ENCODE measurements around the gene CETN1.

Gene CETN1

DNA sequence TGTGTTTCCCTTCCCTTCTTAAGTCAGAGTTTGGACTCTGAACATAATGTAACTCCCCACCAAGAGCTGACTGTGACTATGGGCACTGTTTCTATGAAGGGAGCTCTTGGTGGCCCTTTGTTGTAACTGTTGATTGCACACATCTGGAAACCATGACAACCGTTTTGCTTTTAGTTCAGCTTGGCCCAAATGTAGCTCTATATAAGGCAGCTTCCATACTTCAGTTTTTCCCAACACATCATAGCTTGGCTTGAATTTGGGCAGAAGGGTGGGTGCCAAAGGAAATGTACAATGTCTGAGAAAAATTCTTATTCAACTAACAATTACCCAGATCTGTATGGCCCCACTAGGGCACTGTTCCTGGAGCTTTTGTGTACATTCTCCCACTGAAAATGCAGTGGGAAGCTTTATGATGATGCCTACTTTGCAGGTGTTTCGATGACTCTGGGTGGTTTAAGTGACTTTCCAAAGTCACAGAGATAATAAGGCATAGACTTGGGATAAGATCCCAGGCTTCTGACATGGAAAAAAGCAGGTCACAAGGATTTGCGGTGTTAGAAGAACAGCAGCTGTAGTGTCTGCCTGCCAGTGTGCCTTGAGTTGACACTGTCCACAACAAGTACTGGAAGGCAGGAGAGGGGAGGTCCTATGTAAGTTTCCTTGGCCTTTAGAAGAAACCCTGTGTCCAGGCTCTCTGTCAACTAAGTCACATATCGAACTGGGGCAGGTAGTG lies 2.4 kb upstream of the CETN1 start:
- DNase-seq: no peak

DNA sequence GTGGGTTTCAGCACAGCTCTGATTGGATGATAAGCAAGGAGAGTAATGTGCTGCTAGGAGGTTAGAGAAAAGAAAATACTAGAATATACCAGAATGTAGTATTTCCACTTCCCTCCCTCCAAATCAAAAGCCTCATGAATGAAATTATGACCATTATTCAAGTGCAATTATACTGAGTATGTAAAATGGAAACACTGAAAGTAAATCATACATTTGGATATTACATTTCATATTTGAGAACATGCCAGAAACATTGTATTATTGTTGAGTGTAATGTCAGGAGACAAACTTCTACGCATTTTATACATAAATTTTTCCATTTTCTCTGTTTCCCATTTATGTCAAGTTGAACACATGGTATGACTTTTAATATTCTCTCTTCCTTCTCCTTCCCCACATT lies 942 bp upstream of the CETN1 start:
- no peak for DNase-seq

DNA sequence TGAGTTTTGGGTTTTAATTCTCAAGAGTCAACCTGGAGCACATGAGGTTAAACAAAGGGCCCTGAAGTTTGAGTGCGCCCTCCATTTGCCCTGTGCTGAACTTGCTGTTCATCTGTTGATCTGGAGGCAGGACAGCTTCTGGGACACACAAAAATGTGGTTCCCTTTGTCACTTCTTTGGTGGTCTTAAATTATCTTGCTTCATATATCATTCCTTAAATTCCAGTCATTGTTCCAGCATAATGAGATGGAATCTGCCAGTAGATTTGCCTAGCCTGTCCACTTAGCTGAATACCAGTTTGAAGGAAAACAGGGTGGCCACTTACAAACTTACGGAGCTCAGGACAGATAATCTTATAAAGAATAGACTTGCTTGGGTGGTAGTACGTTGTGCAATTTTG lies 916 bp downstream of the CETN1 start:
- no peak for DNase-seq

DNA sequence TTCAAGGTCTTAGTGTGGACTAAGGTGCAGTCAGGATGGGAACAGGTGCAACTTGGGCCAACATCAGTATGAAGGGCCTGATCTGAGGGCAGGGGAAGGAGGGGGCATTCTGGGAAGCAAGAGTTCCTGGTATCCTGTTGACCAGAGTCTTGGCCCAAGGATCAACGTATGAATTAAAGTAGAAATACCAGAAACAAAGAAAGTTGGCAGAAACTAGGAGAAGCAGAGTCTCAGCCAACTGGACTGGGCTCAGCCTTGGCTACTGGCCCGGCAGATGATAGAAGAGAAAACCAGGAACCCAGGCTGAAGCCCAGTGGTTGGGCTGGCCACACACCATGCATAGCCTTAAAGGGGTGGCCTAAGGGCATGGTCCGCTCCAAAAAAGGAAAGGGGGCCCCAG lies 2.3 kb downstream of the CETN1 start:
- no peak for DNase-seq

DNA sequence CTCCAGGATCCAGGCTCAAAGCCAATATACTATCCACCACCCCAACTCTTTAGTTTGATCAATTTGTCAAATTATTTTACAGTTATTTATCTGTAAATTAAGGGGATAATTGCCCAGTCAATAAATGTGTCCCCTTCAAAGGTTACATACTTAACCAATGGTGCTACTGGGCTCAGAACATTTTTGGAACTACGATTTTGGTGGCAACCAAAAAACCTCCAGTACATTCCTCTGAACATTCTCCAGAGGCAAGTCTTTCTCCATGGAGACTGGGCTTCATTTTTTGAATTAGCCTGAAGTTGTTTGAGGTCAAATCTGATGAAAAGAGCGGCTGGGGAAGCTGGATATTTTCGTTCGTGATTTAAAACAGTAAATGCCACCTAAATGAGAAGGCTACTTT lies 14.9 kb downstream of the CETN1 start:
- DNase-seq: no peak

DNA sequence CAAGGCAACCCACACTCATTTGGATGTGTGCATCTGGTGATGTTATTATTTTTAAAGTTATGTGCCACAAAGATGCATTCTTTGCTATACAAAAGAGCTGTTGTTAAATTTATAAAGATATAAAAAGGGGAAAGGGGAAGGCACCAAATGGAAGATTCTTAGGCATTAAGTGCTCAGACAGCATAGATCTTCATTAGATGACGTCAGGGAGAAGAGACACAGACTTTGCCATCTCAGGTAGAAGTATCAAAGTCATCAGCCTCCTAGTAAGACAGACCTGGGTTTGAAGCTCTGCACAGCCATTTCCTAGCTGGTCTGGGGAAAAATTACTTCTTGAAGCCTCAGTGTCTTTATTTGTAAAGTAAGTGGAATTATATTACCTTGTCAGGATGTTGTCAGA lies 15.4 kb downstream of the CETN1 start:
- DNase-seq: no peak

DNA sequence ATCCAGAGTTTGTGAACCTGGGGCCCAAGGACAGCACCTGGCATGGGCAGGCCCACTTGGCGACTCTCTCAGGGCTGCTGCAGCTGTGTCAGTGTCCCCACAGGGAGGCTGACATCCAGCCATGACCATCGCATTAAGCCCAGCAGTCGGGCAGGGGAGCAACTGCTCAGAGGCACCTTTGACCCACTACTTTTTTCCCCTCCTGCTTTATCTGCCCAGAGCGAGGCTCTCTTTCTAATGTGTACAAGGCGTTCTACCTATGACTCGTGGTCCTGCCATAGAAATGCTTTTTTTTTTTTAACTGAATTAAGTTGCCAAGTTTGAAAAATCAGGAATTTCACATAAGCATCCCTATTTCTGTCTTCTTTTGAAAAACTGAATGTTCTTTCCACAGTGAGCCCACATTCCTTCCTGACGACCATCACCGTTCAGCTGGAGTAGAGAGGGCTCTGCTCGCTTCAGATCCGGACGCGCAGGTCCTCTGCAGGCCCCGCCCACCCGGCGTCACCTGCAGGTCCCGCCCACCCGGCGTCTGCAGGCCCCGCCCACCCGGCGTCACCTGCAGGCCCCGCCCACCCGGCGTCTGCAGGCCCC lies 16.2 kb downstream of the CETN1 start:
- peak; percentile 49 for DNase-seq

DNA sequence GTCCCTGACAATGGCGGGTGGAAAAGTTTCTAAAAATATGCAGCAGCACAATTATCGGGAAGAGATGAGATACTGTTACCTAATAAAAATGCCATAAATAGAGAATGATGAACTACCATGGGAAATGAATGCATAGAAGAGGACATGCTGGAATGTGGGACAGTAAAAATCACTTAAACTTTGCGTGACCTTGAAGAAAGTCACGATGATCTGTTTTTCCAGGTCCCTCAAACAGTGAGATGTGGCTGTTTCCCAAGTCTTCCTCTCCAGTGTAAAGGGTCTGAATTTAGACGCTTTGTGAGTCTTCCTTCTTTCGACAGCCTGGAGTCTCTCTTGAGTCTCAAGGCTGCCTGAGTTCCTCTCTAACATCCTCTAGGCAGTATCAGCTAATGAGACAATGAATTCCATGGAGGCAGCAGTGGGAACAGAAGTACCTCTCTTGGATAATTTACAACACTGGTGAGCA lies 18.0 kb downstream of the CETN1 start:
- no peak for DNase-seq

DNA sequence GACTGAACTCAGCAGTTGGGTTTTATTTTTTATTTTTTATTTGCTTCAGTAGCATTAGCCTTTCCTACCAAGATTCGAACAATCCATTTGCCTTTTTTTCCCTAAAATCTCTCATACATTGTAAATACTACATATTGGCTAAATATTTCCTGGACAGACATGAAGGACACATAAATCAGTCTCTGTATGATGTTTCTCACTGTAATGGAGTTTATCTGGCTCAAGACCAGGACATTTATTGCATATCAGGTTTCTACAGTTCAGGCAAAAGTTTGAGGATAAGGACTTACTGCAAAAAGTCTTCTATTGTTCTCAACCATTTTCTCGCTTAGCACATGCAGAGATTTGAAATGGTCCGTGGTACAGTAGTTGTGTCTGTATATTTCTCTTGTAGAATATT lies 19.9 kb downstream of the CETN1 start:
- DNase-seq: no peak

DNA sequence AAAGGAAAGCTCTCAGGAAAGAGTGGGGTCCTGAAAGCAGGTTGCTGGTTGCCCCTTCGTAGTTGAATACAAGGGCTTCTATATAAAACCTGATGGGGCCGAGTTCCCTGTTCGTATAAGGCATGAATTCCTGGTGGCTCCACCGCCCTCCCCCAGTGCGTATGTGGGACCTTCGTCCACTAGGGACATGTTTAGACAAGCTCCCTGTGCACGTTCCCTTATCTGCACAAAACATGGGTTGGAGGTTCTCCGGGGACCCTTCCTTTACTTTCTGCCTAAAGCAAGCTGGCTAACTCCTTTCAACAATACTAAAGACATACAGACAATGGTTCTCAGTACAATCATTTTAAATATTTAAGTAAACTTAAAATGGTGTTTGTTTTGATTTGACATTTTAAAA lies 24.6 kb downstream of the CETN1 start:
- no peak for DNase-seq

DNA sequence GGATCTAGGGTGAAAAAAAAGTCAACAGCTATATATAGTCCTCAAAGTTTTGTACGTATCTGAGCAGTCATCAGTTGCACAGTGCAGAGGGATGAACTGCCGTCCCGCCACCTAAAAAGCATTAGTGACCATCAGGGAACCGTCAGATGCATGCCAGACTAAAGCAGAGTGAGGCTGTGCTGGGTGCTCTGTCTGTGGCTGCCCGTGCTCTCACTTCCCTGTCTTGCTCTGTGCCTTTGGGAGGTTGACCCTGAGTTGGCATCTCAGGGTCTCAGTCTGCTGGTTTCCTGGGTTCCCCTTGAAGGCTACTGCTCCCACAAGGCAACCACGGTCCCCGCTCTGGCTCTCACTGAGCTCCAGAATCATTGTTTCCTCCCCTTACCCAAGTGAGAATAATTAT lies 27.8 kb downstream of the CETN1 start:
- DNase-seq: no peak

DNA sequence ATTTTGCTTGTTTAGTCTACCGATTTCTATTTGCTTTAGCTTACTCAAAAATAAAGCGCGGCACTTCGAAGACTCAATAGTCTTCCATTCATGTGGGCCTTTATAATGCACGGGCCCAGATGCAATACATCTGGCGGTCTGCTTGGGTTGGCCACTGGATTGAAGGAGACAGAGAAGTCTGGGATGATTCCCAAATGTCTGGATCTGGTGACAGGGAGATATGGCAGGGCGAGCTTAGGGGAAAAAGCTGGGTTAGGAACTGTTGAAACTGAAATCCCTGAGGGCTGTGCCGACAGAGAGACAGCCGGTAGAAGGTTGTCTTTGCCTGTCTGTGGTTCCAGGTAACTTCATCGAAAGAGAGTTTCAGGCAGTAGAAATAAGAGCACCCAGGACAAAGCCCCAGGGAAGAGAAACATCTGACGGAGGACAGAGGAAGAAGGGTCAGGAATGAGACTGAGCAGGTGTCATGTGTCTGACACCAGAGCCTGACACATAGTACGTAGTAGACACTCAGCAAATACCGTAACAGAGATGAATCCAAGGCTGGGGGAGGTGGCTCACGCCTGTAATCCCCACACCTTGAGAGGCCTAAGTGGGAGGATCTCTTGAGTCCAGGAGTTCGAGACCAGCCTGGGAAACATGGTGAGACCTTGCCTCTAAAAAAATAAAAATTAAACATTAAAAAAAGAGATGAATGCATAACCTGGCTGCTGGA lies 30.2 kb downstream of the CETN1 start:
- DNase-seq: no peak

DNA sequence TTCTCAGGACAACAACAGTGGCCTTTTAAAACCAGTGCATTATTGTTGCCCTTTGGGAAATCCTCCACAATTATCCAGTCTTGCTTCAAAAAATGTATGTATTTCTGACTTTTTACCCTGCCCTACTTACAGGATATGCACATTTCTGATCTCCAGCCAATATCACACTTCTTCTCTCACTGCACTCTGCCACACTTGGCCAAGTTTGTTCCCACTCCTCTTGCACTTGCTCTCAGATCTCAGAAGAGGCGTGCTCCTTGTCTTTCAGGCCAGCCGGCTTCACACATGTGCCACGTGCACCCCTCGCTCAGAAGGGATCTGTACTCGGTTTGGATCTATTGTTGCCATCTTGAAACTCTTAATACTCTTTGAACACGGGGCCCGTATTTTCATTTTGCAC lies 32.0 kb downstream of the CETN1 start:
- DNase-seq: no peak

DNA sequence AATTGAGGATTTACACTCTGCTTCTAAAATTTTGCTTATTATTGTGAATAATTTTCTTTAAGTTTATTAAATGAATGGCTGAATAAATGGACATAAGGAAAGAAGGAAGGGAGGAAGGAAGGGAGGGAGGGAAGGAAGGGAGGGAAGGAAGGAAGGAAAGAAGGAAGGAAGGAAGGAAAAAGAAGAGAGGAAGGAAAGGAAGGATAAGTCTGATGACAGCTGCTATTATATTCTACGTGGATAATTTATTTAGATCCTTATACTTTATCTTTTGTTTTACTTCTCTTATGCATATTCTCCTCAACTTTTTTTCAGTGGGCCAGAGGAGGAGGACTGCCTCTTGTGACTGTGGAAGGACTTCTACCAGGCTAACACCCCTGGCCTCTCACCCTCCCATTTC lies 34.0 kb downstream of the CETN1 start:
- no peak for DNase-seq

DNA sequence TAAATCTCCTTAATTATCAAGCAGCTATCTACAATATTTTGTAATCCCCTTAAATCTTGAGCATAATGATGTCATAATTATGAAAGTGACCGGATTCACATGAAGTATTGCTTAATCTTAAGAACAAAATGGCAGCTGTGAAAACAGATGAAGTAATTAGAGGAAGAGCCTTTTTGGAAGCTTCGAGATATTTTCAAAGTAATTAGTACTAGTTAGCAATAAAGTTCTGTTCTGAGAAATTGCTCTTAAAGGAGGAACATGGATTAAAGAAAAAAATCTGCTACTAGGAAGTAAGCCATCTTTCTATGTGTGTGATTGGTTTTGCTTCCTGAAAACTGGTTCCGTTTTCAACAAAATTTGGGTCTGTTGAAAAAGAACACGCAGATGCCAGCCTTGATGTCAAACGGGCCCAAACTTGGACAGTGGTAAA lies 34.9 kb downstream of the CETN1 start:
- DNase-seq: no peak

DNA sequence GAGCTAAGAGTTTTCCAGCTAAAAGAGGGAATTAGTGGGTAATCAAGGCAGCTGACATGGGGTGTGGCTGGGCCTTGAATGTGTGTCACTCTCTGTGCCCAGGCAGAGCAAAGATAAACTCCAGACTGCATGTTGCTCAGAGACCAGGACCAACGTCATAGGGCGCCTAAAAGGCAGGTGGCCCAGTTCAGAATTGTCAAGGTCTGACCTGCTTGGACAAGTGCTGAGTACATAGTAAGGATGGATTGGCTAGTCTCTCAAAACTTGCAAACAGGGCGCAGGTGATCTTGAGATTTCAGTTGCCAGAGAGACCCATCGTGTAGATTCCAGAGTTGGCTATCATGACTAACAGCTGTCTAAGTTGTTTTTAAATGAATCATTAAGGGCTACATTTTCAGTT lies 35.6 kb downstream of the CETN1 start:
- DNase-seq: no peak

DNA sequence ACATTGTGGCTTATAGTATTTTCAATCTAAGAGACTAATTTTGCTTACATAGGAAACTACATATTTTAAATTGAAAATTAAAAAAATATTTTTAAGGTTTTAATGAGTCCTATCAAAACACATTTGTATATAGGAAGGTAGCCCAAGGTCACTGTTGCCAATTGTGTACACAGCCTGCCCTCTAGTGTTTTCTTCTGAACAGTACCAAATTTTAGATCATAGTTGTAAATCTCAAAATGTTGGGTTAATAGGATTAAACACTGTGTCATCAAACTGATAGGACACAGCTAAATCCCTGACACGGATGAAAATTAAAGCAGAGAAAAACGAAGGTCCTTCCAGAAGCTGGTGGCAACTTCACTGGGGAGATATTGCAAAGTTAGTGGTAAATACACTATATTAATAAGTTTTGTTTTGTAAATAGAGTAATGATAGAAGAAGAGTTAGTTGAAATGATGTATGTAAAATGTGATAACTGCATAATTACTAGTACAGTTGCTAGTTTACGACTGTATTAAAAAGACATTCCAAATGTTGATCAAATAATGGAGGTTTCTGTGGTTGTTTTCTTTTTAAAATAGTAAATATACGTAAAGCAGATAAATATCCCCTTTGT lies 36.3 kb downstream of the CETN1 start:
- no peak for DNase-seq

DNA sequence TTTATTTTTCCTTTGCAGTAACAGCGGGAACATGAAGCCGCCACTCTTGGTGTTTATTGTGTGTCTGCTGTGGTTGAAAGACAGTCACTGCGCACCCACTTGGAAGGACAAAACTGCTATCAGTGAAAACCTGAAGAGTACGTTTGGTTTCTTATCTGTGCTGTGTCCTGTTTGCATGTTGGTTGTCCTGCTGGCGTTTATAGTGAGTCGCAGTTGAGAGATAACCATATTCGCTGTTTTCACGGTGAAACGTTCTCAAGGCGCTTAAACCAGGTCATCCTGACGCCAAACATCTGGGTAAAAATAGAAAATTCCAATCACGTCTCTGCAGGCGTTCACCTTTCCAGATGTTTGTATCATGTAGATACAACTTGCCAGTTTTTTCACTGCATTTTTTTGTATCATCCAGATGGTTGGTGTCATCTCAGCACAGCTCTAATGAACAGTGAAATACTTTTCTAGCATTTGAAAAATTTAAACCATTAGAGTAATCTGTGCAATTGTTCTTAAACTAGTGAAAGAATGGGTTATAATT lies 37.9 kb downstream of the CETN1 start:
- no peak for DNase-seq

DNA sequence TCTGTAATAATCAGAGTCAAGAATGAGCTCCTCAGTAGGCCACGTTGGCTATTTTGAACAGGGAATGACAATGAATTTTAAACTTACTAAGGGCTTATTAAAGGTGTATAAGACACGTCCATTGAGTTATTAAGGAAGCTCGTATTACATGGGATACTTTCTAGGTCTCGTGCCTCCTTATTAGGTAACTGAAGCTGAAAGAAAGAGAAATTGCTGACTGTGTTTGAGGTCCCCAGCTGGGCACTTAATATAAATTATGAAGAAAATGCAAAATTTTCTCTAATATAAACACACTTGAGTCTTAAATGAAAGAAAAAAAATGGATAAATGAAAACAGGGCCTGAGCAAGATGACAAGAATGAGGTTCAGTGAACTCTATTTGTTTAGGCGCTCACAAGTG lies 38.4 kb downstream of the CETN1 start:
- DNase-seq: no peak

DNA sequence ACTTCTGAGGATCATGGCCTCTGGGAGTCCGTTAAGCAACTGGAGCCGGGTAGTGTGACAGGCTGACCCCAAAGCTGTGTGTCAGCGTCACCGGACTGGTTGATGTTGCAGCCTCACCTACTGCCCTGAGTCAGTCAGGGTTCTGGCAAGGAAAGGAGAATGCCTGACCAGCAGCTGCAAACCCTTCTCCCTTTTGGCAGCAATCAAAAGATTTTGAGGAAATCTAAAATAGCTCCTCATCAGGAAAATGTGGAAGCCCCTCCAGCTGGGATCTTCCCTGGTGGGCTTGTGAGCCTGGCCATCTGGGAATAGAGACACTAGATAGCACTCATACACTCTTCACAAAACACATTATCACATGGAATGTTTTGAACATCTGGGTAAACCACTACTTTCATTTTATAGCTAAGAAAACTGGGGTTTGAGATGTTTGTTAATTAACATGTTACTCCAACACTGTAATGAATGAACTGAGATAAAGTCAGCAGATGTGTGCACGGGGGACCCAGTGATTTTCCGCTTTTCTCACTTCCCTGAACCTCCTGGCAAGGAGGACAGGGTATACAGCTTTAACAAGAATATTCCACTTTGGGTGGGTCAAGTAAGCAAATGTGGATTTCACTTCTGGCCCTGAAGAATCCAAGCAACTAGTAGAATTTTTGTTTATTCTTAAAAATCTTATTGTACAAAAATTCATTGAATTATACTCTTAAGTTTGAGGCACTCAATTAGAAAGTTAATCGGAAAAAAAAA lies 41.3 kb downstream of the CETN1 start:
- DNase-seq: no peak

DNA sequence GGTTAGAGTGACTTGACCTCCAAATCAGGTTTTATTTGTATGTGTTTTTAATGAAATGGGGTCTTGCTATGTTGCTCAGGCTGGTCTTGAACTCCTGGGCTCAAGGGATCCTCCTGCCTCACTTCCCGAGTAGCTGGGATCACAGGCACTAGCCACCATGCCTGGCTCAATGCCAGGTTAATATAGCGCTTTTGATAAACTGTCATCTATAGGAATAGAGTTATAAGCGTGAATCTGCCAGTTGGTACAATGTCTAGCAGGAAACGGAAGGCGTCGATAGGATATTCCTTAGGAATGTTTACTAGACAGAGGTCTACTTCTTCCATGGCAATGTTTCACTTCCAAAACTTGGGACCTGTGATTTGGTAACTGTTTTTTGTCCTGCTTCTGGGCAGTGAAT lies 42.1 kb downstream of the CETN1 start:
- DNase-seq: no peak

DNA sequence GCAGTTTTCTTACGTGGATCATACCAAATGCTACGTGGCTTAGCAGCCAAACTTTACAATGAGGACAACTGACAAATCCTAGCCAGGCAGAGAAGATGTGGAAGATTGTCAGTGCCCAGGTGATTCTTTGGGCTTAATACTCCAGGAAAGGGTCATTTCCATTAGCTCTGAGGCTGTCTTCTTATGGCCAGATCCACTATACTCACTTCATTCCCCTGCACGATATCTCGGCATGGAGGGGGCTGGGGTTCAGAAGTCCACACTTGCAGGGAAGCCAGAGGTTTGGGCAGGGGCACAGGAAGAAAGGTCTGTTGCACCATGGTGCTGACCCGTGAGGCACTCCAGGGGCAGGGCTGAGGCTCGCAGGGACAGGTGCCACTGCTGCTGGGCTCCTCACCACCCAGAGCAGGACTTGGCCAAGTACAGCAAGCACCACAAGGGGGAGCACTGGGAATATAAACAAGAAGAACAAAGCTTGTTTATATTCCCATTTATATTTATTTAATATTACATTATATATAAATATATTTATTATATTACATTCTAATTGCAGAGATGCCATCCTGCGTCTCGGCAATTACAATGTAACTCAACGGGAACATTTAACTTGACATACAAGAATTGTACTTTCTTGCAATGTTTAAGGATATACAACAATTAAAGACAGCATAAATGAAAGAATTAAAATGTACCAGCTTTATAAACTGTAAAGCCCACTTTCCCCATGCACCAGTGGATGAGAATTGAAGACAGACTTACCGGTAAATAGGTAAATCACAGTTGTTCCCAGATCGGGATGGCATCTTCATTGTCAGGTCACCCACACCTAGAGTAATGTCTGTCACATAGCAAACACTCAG lies 43.8 kb downstream of the CETN1 start:
- DNase-seq: peak; percentile 18
